ENCODE measurements around the gene FER.

GRCh38 chr5:108869066-108869465 is 121.4 kb downstream of the FER start:
- TF ChIP-seq CTCF (IDR thresholded peaks at IDR 0.05; ENCODE audit: low read depth, low read length, poor library complexity, severe bottlenecking) (no peak), EZH2phosphoT487 (IDR thresholded peaks at IDR 0.05; ENCODE audit: borderline replicate concordance, low read length) (no peak)
